Lung (tissue), 12 donors: ENCODE measurements around the gene EHD3. TPM values are rescaled to one million over a fixed set of nuclear protein-coding genes. Genes with fewer than 3 reads are reported as not detected.
"Not testable (repeated sequence)": the region's sequence is repeated elsewhere in the genome, so short reads cannot be mapped to it uniquely, and the experiment has no call there.

Experiments
- ATAC-seq: fragments of 200-7000 bp; cut with Tn5 transposase; one replicate; pipeline ENCODE4 v1.9.1; 2020; ENCODE audit warnings: moderate number of reproducible peaks; ENCODE audit not compliant: insufficient read depth, low FRiP score
- DNase-seq, 3 donors: peaks; one replicate each; pipeline ENCODE4 v3.0.0-alpha.2; 2013 to 2017
- H3K27ac ChIP-seq, 2 donors: one replicate each; pipeline ENCODE4 v1.5.1; 2013; ENCODE audit warnings: mild to moderate bottlenecking in 2 of 2, moderate library complexity in 2 of 2, control low read depth in 1 of 2, inconsistent platforms in 1 of 2, low read depth in 1 of 2, low read length in 1 of 2
- H3K27me3 ChIP-seq, 3 donors: one replicate each; pipeline ENCODE4 v1.5.1; 2013; ENCODE audit warnings: low read length in 2 of 3; ENCODE audit not compliant: control insufficient read depth in 3 of 3, insufficient read depth in 3 of 3
- H3K36me3 ChIP-seq, 4 donors: one replicate each; pipeline ENCODE4 v1.5.1; 2013; ENCODE audit warnings: low read length in 4 of 4, mild to moderate bottlenecking in 1 of 4, moderate library complexity in 1 of 4; ENCODE audit not compliant: control insufficient read depth in 4 of 4, insufficient read depth in 4 of 4
- H3K4me1 ChIP-seq, 5 donors: one replicate each; pipeline ENCODE4 v1.5.1; 2013; ENCODE audit warnings: low read length in 5 of 5, mild to moderate bottlenecking in 2 of 5, moderate library complexity in 1 of 5; ENCODE audit not compliant: control insufficient read depth in 5 of 5, insufficient read depth in 5 of 5
- H3K4me3 ChIP-seq: one replicate; pipeline ENCODE4 v1.5.1; 2013; ENCODE audit warnings: mild to moderate bottlenecking, control low read depth, moderate library complexity
- H3K9ac ChIP-seq, 2 donors: one replicate each; pipeline ENCODE4 v1.5.1; 2013; ENCODE audit warnings: low read length in 2 of 2, control low read depth in 1 of 2; ENCODE audit not compliant: insufficient read depth in 1 of 2
- H3K9me3 ChIP-seq, 4 donors: one replicate each; pipeline ENCODE4 v1.5.1; 2013; ENCODE audit warnings: low read length in 3 of 4, mild to moderate bottlenecking in 1 of 4, moderate library complexity in 1 of 4; ENCODE audit not compliant: control insufficient read depth in 4 of 4, insufficient read depth in 3 of 4
- CTCF ChIP-seq: IDR thresholded peaks from 2 replicates; pipeline ENCODE4 v1.5.1; 2012; ENCODE audit warnings: mild to moderate bottlenecking; ENCODE audit errors: control extremely low read depth, extremely low read depth
- WGBS, 2 donors: extraction: QIAGEN DNeasy Blood & Tissue Kit; methylation state at CpG; one replicate each; pipeline ENCODE4 v1.1.7; 2013; 5-methylcytosine and 5-hydroxymethylcytosine counted together
- polyA plus RNA-seq, 2 donors: library from polyadenylated mRNA; stranded (reverse); fragments of 200-250 nt; gene quantifications; one replicate each; pipeline ENCODE4 v1.2.1, GENCODE V29; 2013
- total RNA-seq, 2 donors: library from RNA; depleted of rRNA in 1 of 2; stranded (reverse); fragments of >200 nt in 1 of 2; gene quantifications; one replicate each; pipeline ENCODE4 v1.2.1, GENCODE V29; 2014 to 2021
- donor health status: control.
- donor health status: control.
- donor health status: Bipolar disorder and iron deficiency.
- donor health status: healthy.
- donor health status: DM: yes; HTN: yes; CAD: no.

Gene EHD3
- total and polyA plus RNA-seq, 4 donors = 1.5 to 9.5 (median 5.1) TPM

- Histone ChIP-seq H3K27me3 (no peaks in the 10 kb centered on the region), H3K4me3 (no peak overlapping the region), H3K4me1 (peaks cover 2 to 48% (median 7%) of the 10 kb centered on the region in 5 donors), H3K9ac (no peak overlapping the region), H3K27ac (no peak overlapping the region), H3K36me3 (no peaks in the 10 kb centered on the region), H3K9me3 (no peaks in the 10 kb centered on the region)
- no peak for TF ChIP-seq CTCF
- ATAC-seq = no peak
- DNase-seq = peak in 2 of 3 donors; percentile 34 to 51
- WGBS, 2 donors = 70 to 73% methylated on average over 5 of the region's 5 CpGs
These were observed 42.0 kb downstream of the EHD3 start for GRCh38 chr2:31275976-31276375.

DNA sequence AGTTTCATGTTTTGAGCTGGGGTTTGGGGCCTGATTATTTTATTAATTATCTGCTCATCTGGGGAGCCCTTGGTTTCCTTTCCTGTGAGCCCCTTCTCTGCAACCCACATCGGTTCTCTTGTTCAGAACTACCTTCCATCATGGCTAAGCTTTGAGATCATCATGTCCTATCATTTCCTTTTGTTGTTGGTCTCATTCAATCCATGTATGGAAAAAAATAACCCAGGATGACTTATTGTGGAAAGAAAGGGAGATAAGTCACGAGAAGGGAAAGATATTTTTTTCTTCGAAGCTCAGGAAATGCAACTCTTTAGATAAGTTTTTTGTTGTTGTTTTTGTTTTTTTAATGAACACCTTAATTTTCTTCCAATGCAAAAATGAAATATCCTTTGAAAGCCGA is 43.7 kb downstream of the EHD3 start:
- DNase-seq = no peak
- Histone ChIP-seq H3K9me3 (no peaks in the 10 kb centered on the region), H3K27me3 (no peaks in the 10 kb centered on the region), H3K27ac (no peak overlapping the region), H3K36me3 (no peaks in the 10 kb centered on the region), H3K9ac (no peak overlapping the region), H3K4me1 (peaks cover 2 to 46% (median 7%) of the 10 kb centered on the region in 5 donors), H3K4me3 (no peak overlapping the region)
- ATAC-seq = no peak
- no peak for TF ChIP-seq CTCF
- whole genome bisulfite sequencing, 2 donors = 65 to 68% methylated on average over 4 of the region's 4 CpGs

DNA sequence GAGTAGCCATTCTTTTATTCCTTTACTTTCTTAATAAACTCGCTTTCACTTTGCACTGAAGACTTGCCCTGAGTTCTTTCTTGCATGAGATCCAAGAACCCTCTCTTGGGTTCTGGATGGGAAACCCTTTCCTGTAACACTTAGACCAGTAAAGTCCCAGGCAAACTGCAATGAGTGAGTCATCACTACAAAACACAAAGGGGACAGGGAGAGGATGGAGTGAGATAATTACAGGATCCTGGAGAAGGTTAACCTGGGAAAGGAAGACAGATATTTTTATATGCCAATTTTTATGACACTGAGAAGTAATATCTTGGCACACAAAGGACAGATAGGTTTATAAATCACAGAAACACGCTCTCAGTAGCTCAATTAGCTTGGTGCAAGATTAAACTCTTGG is 48.7 kb downstream of the EHD3 start:
- no peak for TF ChIP-seq CTCF
- Histone ChIP-seq H3K9ac (no peak overlapping the region), H3K9me3 (no peaks in the 10 kb centered on the region), H3K27ac (no peak overlapping the region), H3K36me3 (no peaks in the 10 kb centered on the region), H3K27me3 (no peaks in the 10 kb centered on the region), H3K4me1 (peaks cover 0 to 10% (median 4%) of the 10 kb centered on the region in 5 donors), H3K4me3 (no peak overlapping the region)
- no peak for ATAC-seq
- WGBS, 2 donors = 81 to 92% methylated on average over 2 of the region's 2 CpGs
- DNase-seq = no peak

DNA sequence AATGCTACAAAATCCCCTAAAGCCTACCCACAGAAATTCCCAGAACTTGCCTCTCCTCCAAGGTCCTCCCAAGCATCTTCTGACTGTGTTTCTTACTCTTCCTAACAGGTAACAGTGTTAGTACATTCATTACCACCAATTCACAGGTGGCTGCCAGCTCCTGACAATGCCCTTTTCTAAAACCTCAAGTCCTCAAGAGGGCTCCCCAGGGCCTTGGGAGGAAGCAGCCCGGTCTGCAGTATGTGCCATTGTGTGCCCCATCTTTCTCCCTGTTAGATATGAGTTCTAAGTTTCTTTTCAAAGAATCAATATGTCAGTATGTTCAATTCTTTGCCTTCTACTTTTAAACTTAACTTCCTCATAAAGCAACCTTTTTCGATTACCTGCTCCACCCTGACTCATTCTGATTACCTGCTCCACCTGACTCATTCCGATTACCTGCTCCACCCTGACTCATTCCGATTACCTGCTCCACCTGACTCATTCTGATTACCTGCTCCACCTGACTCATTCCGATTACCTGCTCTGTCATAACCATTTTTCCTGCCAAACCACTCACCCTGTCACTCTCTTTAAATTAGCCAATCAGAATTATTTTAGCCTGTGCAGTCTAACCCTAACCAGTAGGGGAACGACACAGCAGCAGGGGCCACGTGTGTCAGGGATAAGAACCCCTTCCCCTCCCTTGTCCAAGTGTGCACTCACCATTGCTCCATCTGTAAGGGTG is 49.4 kb downstream of the EHD3 start:
- WGBS, 2 donors = 80 to 83% methylated on average over 7 of the region's 7 CpGs
- not testable (repeated sequence) for H3K4me1 ChIP-seq, H3K4me3 ChIP-seq, H3K9ac ChIP-seq, DNase-seq, H3K36me3 ChIP-seq, H3K27ac ChIP-seq, H3K9me3 ChIP-seq, ATAC-seq, H3K27me3 ChIP-seq
